Choroid plexus epithelial cell (primary cell): ENCODE data around the gene CTBP2.

Source experiments
- DNase-seq: peaks from one replicate; pipeline ENCODE4 v3.0.0-alpha.2; 2010; ENCODE audit warnings: low read depth
- H3K4me3 ChIP-seq: 2 replicates; pipeline ENCODE4 v1.5.1; 2011; ENCODE audit warnings: low read depth, mild to moderate bottlenecking, control low read depth, low read length, moderate library complexity
- TF ChIP-seq, protein P1 (sequence below): conservative IDR thresholded peaks from 2 replicates; pipeline ENCODE4 v1.5.1; 2011; ENCODE audit warnings: low read depth, mild to moderate bottlenecking, control low read depth, inconsistent platforms, low read length, moderate library complexity

The CTBP2 gene

DNA sequence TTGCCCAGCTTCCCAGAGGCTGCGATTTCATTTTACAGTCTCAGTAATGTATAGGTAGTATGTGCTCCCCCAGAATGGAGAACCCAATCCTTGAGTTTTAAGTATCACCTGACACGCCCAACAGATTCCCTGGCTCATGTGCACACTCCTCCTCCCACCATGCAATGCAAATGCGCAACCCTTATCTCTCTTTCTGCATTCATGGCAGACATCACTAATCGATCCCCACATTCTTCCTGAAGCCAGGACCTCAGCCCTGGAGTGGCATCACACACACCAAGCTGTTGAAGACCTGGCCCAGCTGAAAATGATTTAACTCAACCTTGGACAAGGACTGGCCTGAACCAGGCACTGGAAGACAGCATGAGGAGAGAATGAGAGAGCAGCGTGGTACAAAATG is 150.0 kb downstream of the CTBP2 start:
- no peak overlapping the region for H3K4me3 ChIP-seq
- TF ChIP-seq, protein P1, sequence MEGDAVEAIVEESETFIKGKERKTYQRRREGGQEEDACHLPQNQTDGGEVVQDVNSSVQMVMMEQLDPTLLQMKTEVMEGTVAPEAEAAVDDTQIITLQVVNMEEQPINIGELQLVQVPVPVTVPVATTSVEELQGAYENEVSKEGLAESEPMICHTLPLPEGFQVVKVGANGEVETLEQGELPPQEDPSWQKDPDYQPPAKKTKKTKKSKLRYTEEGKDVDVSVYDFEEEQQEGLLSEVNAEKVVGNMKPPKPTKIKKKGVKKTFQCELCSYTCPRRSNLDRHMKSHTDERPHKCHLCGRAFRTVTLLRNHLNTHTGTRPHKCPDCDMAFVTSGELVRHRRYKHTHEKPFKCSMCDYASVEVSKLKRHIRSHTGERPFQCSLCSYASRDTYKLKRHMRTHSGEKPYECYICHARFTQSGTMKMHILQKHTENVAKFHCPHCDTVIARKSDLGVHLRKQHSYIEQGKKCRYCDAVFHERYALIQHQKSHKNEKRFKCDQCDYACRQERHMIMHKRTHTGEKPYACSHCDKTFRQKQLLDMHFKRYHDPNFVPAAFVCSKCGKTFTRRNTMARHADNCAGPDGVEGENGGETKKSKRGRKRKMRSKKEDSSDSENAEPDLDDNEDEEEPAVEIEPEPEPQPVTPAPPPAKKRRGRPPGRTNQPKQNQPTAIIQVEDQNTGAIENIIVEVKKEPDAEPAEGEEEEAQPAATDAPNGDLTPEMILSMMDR, result no peak
- DNase-seq, result no peak

DNA sequence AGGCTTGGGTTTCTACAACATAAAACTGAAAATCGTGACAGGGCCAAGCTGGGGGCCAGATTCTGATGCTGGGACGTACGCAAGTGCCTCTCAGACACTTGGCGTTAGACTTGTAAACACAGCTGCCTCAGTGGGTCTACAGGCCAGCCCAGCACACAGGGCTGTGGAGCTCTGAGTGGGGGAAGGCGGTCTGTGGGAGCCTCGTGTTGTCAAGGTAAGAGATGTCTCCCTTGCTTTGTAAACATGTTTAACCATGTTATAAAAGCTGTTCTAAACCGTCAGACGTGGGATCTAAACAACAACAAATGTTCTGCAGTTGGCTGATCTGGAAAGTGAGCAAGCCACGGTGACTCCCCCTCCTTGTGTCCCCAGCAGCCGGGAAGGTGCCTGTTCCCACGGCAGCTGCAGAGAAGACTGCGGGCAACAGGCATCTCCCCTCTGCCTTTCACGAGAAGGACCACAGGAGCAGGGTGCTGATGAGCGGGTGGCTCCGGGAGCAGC is 150.7 kb downstream of the CTBP2 start:
- TF ChIP-seq, protein P1, result no peak
- no peak overlapping the region for H3K4me3 ChIP-seq
- no peak for DNase-seq

DNA sequence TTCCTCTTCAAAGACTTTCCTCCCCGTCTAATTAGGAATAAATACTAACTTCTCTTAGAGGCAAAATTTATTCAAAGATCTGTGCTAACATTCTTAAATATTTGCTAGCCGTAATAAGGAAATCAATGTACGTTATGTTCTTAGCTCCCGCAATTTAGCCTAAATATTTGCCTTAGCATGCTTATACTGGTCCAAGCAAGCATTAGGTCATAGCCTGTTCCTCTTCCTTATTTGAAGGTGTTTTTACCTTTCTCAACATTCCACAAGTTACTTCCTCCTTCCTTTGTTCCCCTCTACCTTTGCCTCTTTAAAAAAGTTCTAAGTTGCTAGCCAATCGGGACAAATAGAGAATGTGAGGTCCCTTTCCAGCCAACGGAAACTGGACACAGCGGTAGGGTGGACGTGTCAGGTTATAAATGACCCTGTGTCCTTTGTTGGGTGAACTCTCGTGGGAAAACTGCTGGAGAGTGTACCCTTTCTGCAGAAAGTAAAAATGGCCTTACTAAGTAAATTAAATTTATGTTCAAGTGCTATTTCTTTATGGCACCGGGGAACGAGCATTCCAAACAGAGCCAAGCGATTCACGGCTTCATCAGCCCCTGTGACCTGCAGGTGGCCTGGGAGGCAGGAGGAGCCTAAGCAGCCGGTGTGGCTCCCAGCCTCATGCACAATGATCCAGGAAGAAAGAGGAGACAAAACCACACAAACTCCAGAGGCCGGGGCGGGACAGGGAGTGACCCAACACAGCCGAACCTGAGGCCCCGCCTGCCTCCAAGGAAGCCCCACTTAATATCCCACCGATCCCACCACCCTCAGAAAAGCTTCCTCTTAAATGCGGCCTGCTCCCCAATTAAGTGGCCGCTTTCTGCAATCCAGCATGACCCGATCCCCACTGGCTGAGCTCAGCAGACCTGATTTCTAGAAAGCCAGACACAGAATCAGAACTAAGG is 151.4 kb downstream of the CTBP2 start:
- no peak for DNase-seq
- no peak overlapping the region for H3K4me3 ChIP-seq
- TF ChIP-seq, protein P1, result no peak

DNA sequence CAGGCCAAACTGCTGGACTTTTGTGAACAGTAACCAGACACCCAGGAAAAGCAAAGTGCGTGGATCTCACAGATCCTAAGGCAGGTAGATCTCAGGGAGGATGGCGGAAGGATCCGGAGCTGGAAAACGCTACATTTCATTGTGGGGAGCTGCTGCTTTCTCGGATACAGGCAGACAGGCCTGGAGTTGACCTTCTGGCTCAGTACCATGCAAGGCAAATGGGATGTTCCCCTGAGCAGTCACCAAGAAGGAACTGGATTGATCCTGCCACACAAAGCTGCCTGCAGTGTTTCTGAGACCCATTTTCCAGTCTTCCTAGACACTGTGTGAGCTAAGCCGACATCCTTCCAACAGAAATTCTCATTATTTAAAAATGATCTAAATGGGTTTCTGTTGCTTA is 152.9 kb downstream of the CTBP2 start:
- no peak overlapping the region for H3K4me3 ChIP-seq
- DNase-seq, result no peak
- TF ChIP-seq, protein P1, result no peak

DNA sequence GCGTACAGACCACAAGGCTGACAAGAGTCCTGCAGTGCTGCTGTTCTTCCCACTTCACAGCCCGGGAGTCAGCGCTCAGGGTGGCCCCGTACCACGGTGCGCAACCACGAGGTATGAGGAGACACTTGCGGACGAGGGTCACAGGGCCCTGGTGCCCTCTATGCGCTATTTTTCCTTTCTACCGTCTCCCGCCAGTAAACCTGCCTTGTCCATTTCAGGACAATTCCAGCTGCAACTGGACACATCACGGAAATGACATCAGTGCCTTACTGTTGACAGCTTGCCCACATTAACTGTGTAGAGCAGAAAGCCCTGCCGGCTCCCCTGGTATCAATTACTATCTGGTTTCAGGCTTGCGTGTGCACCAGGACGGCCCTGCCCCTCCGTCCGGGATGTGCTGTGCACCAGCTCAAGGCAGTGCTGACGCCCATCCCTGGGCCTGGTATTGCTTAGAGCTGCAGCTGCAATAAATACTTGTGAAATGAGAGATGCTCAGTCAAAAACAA is 153.4 kb downstream of the CTBP2 start:
- TF ChIP-seq, protein P1, result no peak
- no peak overlapping the region for H3K4me3 ChIP-seq
- peak; percentile 27 for DNase-seq

DNA sequence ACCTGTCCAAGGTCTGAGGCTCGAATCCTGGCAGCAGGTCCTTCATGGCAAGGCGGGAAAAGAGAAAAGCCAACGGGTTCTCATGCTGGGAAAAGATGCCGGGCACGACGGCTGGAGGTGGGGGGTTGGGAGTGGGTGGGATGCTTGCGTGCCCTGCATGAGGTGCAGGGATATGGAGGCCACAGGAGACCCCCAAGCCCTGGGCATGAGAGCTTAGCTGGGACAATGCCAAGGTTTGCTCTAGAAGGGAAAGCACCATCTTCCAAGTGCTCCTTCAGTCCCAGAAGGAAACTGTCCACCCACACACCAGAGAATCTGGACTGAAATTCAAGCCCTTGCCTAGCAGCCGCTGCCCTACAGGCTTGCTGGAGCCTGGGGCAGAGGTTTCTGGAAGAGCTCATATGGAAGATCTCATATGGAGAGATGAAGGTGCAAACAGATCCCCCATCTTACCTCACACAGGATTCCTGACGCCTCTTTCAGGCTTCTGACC is 154.1 kb downstream of the CTBP2 start:
- TF ChIP-seq, protein P1, result no peak
- no peak overlapping the region for H3K4me3 ChIP-seq
- DNase-seq, result peak; percentile 48
